GM10266 (cell line): Measurements from ENCODE around the gene UBAC2.

ENCODE experiments used
- DNase-seq: peaks from one replicate; pipeline ENCODE4 v3.0.0; 2012; ENCODE audit errors: extremely low spot score
- CTCF ChIP-seq: IDR thresholded peaks from 2 replicates; pipeline ENCODE4 v1.5.1; 2012; ENCODE audit warnings: mild to moderate bottlenecking, low read depth; ENCODE audit not compliant: control insufficient read depth, insufficient read depth; ENCODE audit errors: missing control alignments

Gene UBAC2

GRCh38 chr13:99374169-99374991 lies 173.7 kb downstream of the UBAC2 start:
- no peak for DNase-seq
- TF ChIP-seq CTCF: no peak

GRCh38 chr13:99374994-99375737 lies 174.5 kb downstream of the UBAC2 start:
- no peak for DNase-seq
- TF ChIP-seq CTCF: no peak

- TF ChIP-seq CTCF: no peak
- no peak for DNase-seq
Measured at GRCh38 chr13:99375738-99376080, 175.1 kb downstream of the UBAC2 start.

GRCh38 chr13:99376132-99376531 lies 175.5 kb downstream of the UBAC2 start:
- TF ChIP-seq CTCF: no peak
- peak; percentile 60 for DNase-seq

GRCh38 chr13:99376924-99377323 lies 176.3 kb downstream of the UBAC2 start:
- no peak for TF ChIP-seq CTCF
- DNase-seq: no peak

GRCh38 chr13:99377641-99378040 lies 177.0 kb downstream of the UBAC2 start:
- no peak for TF ChIP-seq CTCF

GRCh38 chr13:99378985-99379733 lies 178.5 kb downstream of the UBAC2 start:
- no peak for TF ChIP-seq CTCF
- DNase-seq: no peak

More at GRCh38 chr13:99377641-99378040, 177.0 kb downstream of the UBAC2 start:
- DNase-seq: no peak
